ENCODE measurements around the gene DRC7. TPM values are rescaled to one million over a fixed set of nuclear protein-coding genes. Genes with fewer than 3 reads are reported as not detected.

Gene DRC7
- total and polyA plus RNA-seq, 2 experiments from 2014 or later = not detected

DNA sequence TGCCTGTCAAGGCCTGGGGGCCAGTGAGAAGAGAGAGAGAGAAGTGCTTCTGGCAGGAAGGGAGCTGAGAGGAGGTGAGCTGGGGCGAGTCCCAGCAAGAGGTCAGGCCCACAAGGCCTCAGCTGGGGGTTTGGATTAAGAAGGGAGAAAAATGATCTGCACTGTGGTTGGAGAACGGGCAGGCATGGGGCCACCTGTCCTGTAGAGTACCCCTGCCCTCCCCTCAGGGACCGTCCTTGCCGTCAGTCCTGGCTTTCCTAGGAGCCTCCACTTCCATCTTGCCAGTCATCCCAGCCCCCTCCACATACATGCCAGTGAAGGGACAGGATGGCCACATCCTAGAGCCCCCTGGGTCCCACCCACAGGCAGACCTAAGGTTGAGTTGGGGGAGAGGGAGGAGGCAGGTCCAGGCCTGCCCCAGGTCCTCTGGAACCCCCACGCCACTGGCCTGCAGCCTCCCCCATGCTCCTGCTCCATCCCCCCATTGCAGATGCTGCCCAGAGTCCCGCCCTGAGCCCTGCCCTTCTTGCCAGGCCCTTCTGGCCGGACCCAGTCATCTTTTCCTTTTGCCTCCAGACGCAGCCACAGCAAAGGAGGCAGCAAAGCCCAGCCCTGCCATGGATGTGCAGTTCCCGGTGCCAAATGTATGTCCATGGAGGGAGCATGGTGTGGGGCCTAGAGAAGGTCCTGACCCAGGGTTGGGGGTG is 59.9 kb downstream of the DRC7 start:
- in situ Hi-C loops (cut with MboI) = no loop called here
- Histone ChIP-seq H3K4me1 (ENCODE audit: insufficient read depth) (no peaks in the 10 kb centered on the region), H3K4me3 (no peak overlapping the region), H3K36me3 (ENCODE audit: low read depth) (no peaks in the 10 kb centered on the region), H3K79me2 (ENCODE audit: insufficient read depth) (no peaks in the 10 kb centered on the region), H3F3A (ENCODE audit: insufficient read depth) (no peaks in the 10 kb centered on the region), H4K20me1 (ENCODE audit: insufficient read depth) (no peaks in the 10 kb centered on the region), H3K9ac (no peak overlapping the region), H3K27ac (no peak overlapping the region), H2AFZ (no peak overlapping the region), H3K9me3 (ENCODE audit: low read depth) (no peaks in the 10 kb centered on the region), H3K9me2 (ENCODE audit: insufficient read depth) (no peaks in the 10 kb centered on the region), H3K4me2 (ENCODE audit: unreplicated experiment) (no peak overlapping the region), H3K27me3 (replicated peaks; ENCODE audit: insufficient read depth) (no peaks in the 10 kb centered on the region)
- 82 to 88% methylated on average over 9 of the region's 9 CpGs for WGBS, 2 experiments (ENCODE audit: low coverage in 1 of 2, low lambda C conversion rate in 2 of 2, missing lambda C conversion rate in 2 of 2)
- DNase-seq = peak; percentile 23
- no peak for TF ChIP-seq EZH2 (IDR thresholded peaks at IDR 0.05; ENCODE audit: insufficient read depth, poor library complexity, severe bottlenecking)

DNA sequence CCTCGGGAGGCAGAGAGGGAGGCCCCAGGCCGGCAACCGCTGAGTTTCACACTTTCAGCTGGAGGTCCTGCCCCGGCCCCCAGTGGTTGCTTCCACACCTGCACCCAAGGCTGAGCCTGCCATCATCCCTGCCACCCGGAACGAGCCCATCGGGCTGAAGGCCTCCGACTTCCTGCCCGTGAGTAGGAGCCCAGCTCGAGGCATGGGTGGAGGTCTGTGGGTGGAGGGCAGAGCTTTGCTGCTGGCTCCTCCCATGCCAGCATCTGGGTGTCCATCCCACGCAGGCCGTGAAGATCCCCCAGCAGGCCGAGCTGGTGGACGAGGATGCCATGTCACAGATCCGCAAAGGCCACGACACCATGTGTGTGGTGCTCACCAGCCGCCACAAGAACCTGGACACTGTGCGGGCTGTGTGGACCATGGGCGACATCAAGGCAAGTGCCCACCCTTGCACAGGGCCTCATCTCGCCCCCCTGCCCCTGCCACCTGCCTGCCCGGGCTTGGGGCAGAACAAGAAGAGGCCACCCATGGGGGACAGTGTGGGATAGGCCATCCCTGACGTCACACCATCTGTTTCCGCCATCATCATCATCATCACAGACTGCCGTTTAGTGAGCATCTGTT is 60.6 kb downstream of the DRC7 start:
- H2AFZ ChIP-seq = no peak overlapping the region
- no peak overlapping the region for H3K4me3 ChIP-seq
- no peaks in the 10 kb centered on the region for H3F3A ChIP-seq (ENCODE audit: insufficient read depth)
- 76 to 85% methylated on average over 23 to 24 of the region's 24 CpGs for WGBS, 2 experiments (ENCODE audit: low coverage in 1 of 2, low lambda C conversion rate in 2 of 2, missing lambda C conversion rate in 2 of 2)
- no peak overlapping the region for H3K9ac ChIP-seq
- DNase-seq = no peak
- H3K4me2 ChIP-seq (ENCODE audit: unreplicated experiment) = no peak overlapping the region
- no peaks in the 10 kb centered on the region for H3K4me1 ChIP-seq (ENCODE audit: insufficient read depth)
- H3K9me3 ChIP-seq (ENCODE audit: low read depth) = no peaks in the 10 kb centered on the region
- no peaks in the 10 kb centered on the region for H3K9me2 ChIP-seq (ENCODE audit: insufficient read depth)
- no peaks in the 10 kb centered on the region for H3K79me2 ChIP-seq (ENCODE audit: insufficient read depth)
- H3K27me3 ChIP-seq (replicated peaks; ENCODE audit: insufficient read depth) = no peaks in the 10 kb centered on the region
- TF ChIP-seq EZH2phosphoT487 (IDR thresholded peaks at IDR 0.05; ENCODE audit: insufficient read depth, low read depth) = no peak
- TF ChIP-seq EZH2 (IDR thresholded peaks at IDR 0.05; ENCODE audit: insufficient read depth, poor library complexity, severe bottlenecking) = no peak
- in situ Hi-C loops (cut with MboI) = no loop called here
- H4K20me1 ChIP-seq (ENCODE audit: insufficient read depth) = no peaks in the 10 kb centered on the region
- no peak overlapping the region for H3K27ac ChIP-seq
- no peaks in the 10 kb centered on the region for H3K36me3 ChIP-seq (ENCODE audit: low read depth)

DNA sequence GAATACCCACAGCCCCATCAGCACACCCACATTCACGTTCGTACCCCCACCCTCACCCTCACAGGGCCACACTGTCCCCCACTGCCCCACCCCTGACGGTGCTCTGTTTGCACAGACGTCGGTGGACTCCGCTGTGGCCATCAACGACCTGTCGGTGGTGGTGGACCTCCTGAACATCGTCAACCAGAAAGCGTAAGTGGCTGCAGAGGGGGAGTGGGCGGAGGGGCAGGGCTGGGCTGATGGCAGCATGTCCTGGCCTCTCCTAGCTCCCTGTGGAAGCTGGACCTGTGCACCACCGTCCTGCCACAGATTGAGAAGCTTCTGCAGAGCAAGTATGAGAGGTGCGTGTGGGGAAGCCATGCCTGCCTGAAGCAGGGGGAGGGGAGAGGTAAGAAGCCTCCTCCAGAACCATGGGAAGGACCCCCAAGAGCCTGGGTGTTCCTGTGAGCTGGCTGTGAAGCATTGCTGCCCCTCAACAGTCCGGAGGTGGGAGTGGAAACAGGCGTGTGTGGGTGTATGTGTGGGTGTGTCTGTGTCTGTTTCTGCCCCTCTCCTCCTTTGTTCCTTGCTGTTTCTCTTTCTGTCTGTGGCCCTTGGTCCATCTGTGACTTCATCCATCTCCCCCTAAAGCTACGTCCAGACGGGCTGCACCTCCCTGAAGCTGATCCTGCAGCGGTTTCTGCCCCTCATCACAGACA is 61.3 kb downstream of the DRC7 start:
- Histone ChIP-seq H3K27ac (no peak overlapping the region), H3K9me3 (ENCODE audit: low read depth) (no peaks in the 10 kb centered on the region), H3K27me3 (replicated peaks; ENCODE audit: insufficient read depth) (no peaks in the 10 kb centered on the region), H3K79me2 (ENCODE audit: insufficient read depth) (no peaks in the 10 kb centered on the region), H3K9ac (no peak overlapping the region), H3K4me2 (ENCODE audit: unreplicated experiment) (no peak overlapping the region), H3K4me3 (no peak overlapping the region), H3K4me1 (ENCODE audit: insufficient read depth) (no peaks in the 10 kb centered on the region), H3K36me3 (ENCODE audit: low read depth) (no peaks in the 10 kb centered on the region), H3K9me2 (ENCODE audit: insufficient read depth) (no peaks in the 10 kb centered on the region), H4K20me1 (ENCODE audit: insufficient read depth) (no peaks in the 10 kb centered on the region), H2AFZ (no peak overlapping the region), H3F3A (ENCODE audit: insufficient read depth) (no peaks in the 10 kb centered on the region)
- WGBS, 2 experiments (ENCODE audit: low coverage in 1 of 2, low lambda C conversion rate in 2 of 2, missing lambda C conversion rate in 2 of 2) = 82 to 85% methylated on average over 15 to 18 of the region's 18 CpGs
- DNase-seq = no peak
- in situ Hi-C loops (cut with MboI) = no loop called here
- TF ChIP-seq EZH2 (IDR thresholded peaks at IDR 0.05; ENCODE audit: insufficient read depth, poor library complexity, severe bottlenecking) (no peak), EZH2phosphoT487 (IDR thresholded peaks at IDR 0.05; ENCODE audit: insufficient read depth, low read depth) (no peak)

- in situ Hi-C loops (cut with MboI) = no loop called here
- Histone ChIP-seq H3F3A (ENCODE audit: insufficient read depth) (no peaks in the 10 kb centered on the region), H3K4me3 (no peak overlapping the region), H3K9ac (no peak overlapping the region), H3K27me3 (replicated peaks; ENCODE audit: insufficient read depth) (no peaks in the 10 kb centered on the region), H3K4me1 (ENCODE audit: insufficient read depth) (no peaks in the 10 kb centered on the region), H4K20me1 (ENCODE audit: insufficient read depth) (no peaks in the 10 kb centered on the region), H3K79me2 (ENCODE audit: insufficient read depth) (no peaks in the 10 kb centered on the region), H3K27ac (no peak overlapping the region), H3K9me2 (ENCODE audit: insufficient read depth) (no peaks in the 10 kb centered on the region), H2AFZ (no peak overlapping the region), H3K4me2 (ENCODE audit: unreplicated experiment) (no peak overlapping the region), H3K36me3 (ENCODE audit: low read depth) (no peaks in the 10 kb centered on the region), H3K9me3 (ENCODE audit: low read depth) (no peaks in the 10 kb centered on the region)
- no peak for DNase-seq
- WGBS, 2 experiments (ENCODE audit: low coverage in 1 of 2, low lambda C conversion rate in 2 of 2, missing lambda C conversion rate in 2 of 2) = 83 to 85% methylated on average over 15 of the region's 15 CpGs
- TF ChIP-seq EZH2phosphoT487 (IDR thresholded peaks at IDR 0.05; ENCODE audit: insufficient read depth, low read depth) = no peak
- no peak for TF ChIP-seq EZH2 (IDR thresholded peaks at IDR 0.05; ENCODE audit: insufficient read depth, poor library complexity, severe bottlenecking)
Observed at GRCh38 chr16:57756424-57757325, 62.1 kb downstream of the DRC7 start.

Measured in GM23248 (cell line).